IMR-90 (cell line): Measurements from ENCODE around the gene PRKCE. TPM values are rescaled to one million over a fixed set of nuclear protein-coding genes. Genes with fewer than 3 reads are reported as not detected.

Experiments used
- ATAC-seq: fragments of 200-7000 bp; cut with Tn5 transposase; 2 replicates; pipeline ENCODE4 v1.9.1; 2020; ENCODE audit warnings: low read depth, mild to moderate bottlenecking, moderate library complexity
- BruUV-seq: library from RNA; stranded (reverse); fragments of 400-500 nt; replicated peaks from 2 replicates; lab custom pipeline; 2021; lab: Mats Ljungman, UMichigan
- CTCF ChIA-PET: fragments of 300-600 bp; formaldehyde crosslinking; extraction: SDS; loops from one replicate; lab custom pipeline; 2021; ENCODE audit warnings: antibody characterized with exemption; lab: Yijun Ruan, JAX
- POLR2A ChIA-PET: fragments of 300-600 bp; sonication (Branson Sonifier 250); formaldehyde crosslinking; loops from one replicate; lab custom pipeline; 2022; ENCODE audit warnings: antibody characterized with exemption; ENCODE audit not compliant: unreplicated experiment; lab: Charles Lee
- DNase-seq: peaks from one replicate; pipeline ENCODE4 v3.0.0; 2013
- H2AFZ ChIP-seq: replicated peaks from 2 replicates; pipeline ENCODE3; 2013; ENCODE audit warnings: low read length, mild to moderate bottlenecking; ENCODE audit not compliant: poor library complexity
- H2AK5ac ChIP-seq: 2 replicates; pipeline ENCODE4 v1.6.1; 2013; ENCODE audit warnings: low read depth, low read length, inconsistent platforms
- H2AK9ac ChIP-seq: replicated peaks from 2 replicates; pipeline ENCODE3; 2013; ENCODE audit warnings: mild to moderate bottlenecking, low read depth, low read length, moderate library complexity; ENCODE audit not compliant: poor library complexity
- H2BK120ac ChIP-seq: 2 replicates; pipeline ENCODE4 v1.6.1; 2013; ENCODE audit warnings: low read depth, low read length, inconsistent platforms
- H2BK15ac ChIP-seq: 3 replicates; pipeline ENCODE4 v1.6.1; 2013; ENCODE audit warnings: low read depth, low read length, inconsistent platforms
- H2BK20ac ChIP-seq: 2 replicates; pipeline ENCODE4 v1.6.1; 2013; ENCODE audit warnings: low read depth, mild to moderate bottlenecking, inconsistent platforms, low read length, moderate library complexity
- H2BK5ac ChIP-seq: 2 replicates; pipeline ENCODE4 v1.6.1; 2013; ENCODE audit warnings: mild to moderate bottlenecking, low read depth, low read length, inconsistent platforms; ENCODE audit not compliant: poor library complexity, severe bottlenecking
- H3K14ac ChIP-seq: replicated peaks from 2 replicates; pipeline ENCODE4 v1.6.1; 2013; ENCODE audit warnings: low read depth, low read length, inconsistent platforms
- H3K18ac ChIP-seq: 2 replicates; pipeline ENCODE4 v1.6.1; 2013; ENCODE audit warnings: low read depth, low read length, control low read depth
- H3K23ac ChIP-seq: 2 replicates; pipeline ENCODE4 v1.6.1; 2013; ENCODE audit warnings: low read depth, low read length, inconsistent platforms
- H3K27ac ChIP-seq: 2 replicates; pipeline ENCODE4 v1.5.1; 2013; ENCODE audit warnings: mild to moderate bottlenecking, control low read depth, low read length; ENCODE audit not compliant: insufficient read depth
- H3K27me3 ChIP-seq: 2 replicates; pipeline ENCODE4 v1.6.1; 2013; ENCODE audit warnings: low read length; ENCODE audit not compliant: control insufficient read depth, insufficient read depth
- H3K36me3 ChIP-seq: 2 replicates; pipeline ENCODE4 v1.6.1; 2013; ENCODE audit warnings: low read length, mixed read lengths; ENCODE audit not compliant: control insufficient read depth, insufficient read depth
- H3K4ac ChIP-seq: 2 replicates; pipeline ENCODE4 v1.6.1; 2013; ENCODE audit warnings: low read depth, low read length, inconsistent platforms
- H3K4me1 ChIP-seq: 2 replicates; pipeline ENCODE4 v1.6.1; 2013; ENCODE audit warnings: low read length, mixed read lengths; ENCODE audit not compliant: control insufficient read depth, insufficient read depth
- H3K4me2 ChIP-seq: 2 replicates; pipeline ENCODE4 v1.6.1; 2013; ENCODE audit warnings: low read depth, mild to moderate bottlenecking, control low read depth, low read length, moderate library complexity
- H3K4me3 ChIP-seq: 2 replicates; pipeline ENCODE4 v1.5.1; 2013; ENCODE audit warnings: low read depth, mild to moderate bottlenecking, control low read depth, low read length, moderate library complexity; ENCODE audit not compliant: insufficient read depth
- H3K56ac ChIP-seq: 2 replicates; pipeline ENCODE4 v1.6.1; 2013; ENCODE audit warnings: low read length, inconsistent platforms; ENCODE audit not compliant: insufficient read depth; ENCODE audit errors: extremely low read depth
- H3K79me1 ChIP-seq, 2 experiments: 2 replicates each; pipeline ENCODE4 v1.6.1; 2013; ENCODE audit warnings: low read length in 2 of 2, inconsistent platforms in 1 of 2, low read depth in 1 of 2
- H3K9ac ChIP-seq: 2 replicates; pipeline ENCODE4 v1.6.1; 2013; ENCODE audit warnings: low read depth, low read length, control low read depth
- H3K9me1 ChIP-seq: 2 replicates; pipeline ENCODE4 v1.6.1; 2013; ENCODE audit warnings: low read length, inconsistent platforms; ENCODE audit not compliant: insufficient read depth
- H3K9me3 ChIP-seq: 2 replicates; pipeline ENCODE4 v1.6.1; 2013; ENCODE audit warnings: low read length; ENCODE audit not compliant: control insufficient read depth, insufficient read depth
- H4K20me1 ChIP-seq: 2 replicates; pipeline ENCODE4 v1.6.1; 2013; ENCODE audit warnings: low read length, inconsistent platforms; ENCODE audit not compliant: insufficient read depth
- H4K5ac ChIP-seq: 2 replicates; pipeline ENCODE4 v1.6.1; 2013; ENCODE audit warnings: mild to moderate bottlenecking, low read depth, low read length, control low read depth
- H4K8ac ChIP-seq, 2 experiments: 2 replicates each; pipeline ENCODE4 v1.6.1; 2013; ENCODE audit warnings: low read depth in 2 of 2, low read length in 2 of 2, control low read depth in 1 of 2, inconsistent platforms in 1 of 2
- H4K91ac ChIP-seq: 2 replicates; pipeline ENCODE4 v1.6.1; 2013; ENCODE audit warnings: low read depth, low read length, inconsistent platforms; ENCODE audit not compliant: insufficient read depth
- BHLHE40 ChIP-seq: fragments of 150-350 bp; IDR thresholded peaks from 2 replicates; pipeline ENCODE4 v1.6.1; 2016; ENCODE audit warnings: mild to moderate bottlenecking, low read depth, low read length
- CEBPB ChIP-seq: IDR thresholded peaks from 2 replicates; pipeline ENCODE4 v1.6.1; 2012; ENCODE audit warnings: low read depth, low read length, improper control_type of control experiment
- MAFK ChIP-seq: IDR thresholded peaks from 2 replicates; pipeline ENCODE4 v1.6.1; 2012; ENCODE audit warnings: low read depth, low read length, improper control_type of control experiment
- WGBS, 2 experiments: methylation state at CpG; one replicate each; pipeline versions ENCODE4 v1.1.5 to v1.1.7; 2013; ENCODE audit warnings: missing lambda C conversion rate in 2 of 2; ENCODE audit not compliant: insufficient read length in 1 of 2; ENCODE audit errors: extremely low coverage in 2 of 2; 5-methylcytosine and 5-hydroxymethylcytosine counted together
- dilution Hi-C: fragments of 300-500 bp; cut with HindIII; formaldehyde crosslinking; loops from one replicate; pipeline ENCODE4 v1.14.3; 2018; ENCODE audit warnings: low sequenced_read_pairs; ENCODE audit not compliant: unreplicated experiment
- in situ Hi-C: fragments of 300-500 bp; cut with MboI; formaldehyde crosslinking; loops from 3 replicates; pipeline ENCODE4 v1.14.3; 2019; ENCODE audit warnings: low sequenced_read_pairs, inconsistent platforms, mixed read lengths
- intact Hi-C: fragments of 100-400 bp; cut with micrococcal nuclease; formaldehyde crosslinking; loops from 2 replicates; pipeline ENCODE4 v1.10.0; 2022
- polyA plus RNA-seq, 3 experiments: library from polyadenylated mRNA; depleted of rRNA; stranded (reverse); fragments of >200 nt; gene quantifications; 2 replicates each; pipeline ENCODE4 v1.2.3, GENCODE V29; 2012; ENCODE audit warnings: low replicate concordance in 1 of 3
- total RNA-seq: library from RNA; depleted of rRNA; stranded (reverse); fragments of >200 nt; gene quantifications from 2 replicates; pipeline ENCODE4 v1.2.3, GENCODE V29; 2012
- TF ChIP-seq, protein P1 (sequence below): conservative IDR thresholded peaks from 2 replicates; pipeline ENCODE4 v1.5.1; 2012; ENCODE audit warnings: mild to moderate bottlenecking, low read depth, low read length, improper control_type of control experiment
- TF ChIP-seq, protein P2 (sequence below): fragments of 150-350 bp; IDR thresholded peaks from 2 replicates; pipeline ENCODE4 v1.6.1; 2017; ENCODE audit warnings: mild to moderate bottlenecking, antibody characterized with exemption, low read length, low read depth

Gene PRKCE
- total and polyA plus RNA-seq, 2 of the 4 experiments (the other 2 are of a cell fraction): 8.1 to 32.4 TPM

DNA sequence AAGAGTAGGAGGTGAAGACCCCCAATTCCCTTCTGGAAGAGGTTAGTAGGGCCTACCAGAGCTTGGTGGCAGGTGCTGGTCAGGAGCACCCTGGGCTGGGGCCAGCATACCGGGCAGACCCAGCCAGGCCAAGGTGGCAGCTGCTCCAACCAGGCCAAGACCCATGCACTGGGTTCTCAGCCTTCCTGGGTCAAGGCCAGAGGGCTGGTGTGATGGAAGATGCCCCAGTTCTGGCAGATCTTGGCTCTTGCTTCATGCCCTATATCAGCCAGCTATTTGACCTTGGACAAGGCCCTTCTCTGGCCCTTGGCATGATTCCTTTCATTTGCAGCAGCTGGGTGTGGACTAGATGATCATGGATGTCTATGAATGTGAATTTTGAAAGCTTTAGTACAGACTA is 57.7 kb downstream of the PRKCE start:
- CTCF ChIA-PET: no interaction called here

More for the DNA sequence above, 57.7 kb downstream of the PRKCE start:
- intact Hi-C loops (no loop called here), dilution Hi-C loops (no loop called here), in situ Hi-C loops (no loop called here)
- Histone ChIP-seq H4K91ac (no peak overlapping the region), H2BK15ac (no peak overlapping the region), H3K18ac (no peak overlapping the region), H3K23ac (no peak overlapping the region), H3K79me1 (peaks cover 0 to 17% of the 10 kb centered on the region in 2 experiments; a peak in 2 of 4 replicates), H4K8ac (no peak overlapping the region), H2AK9ac (no peak overlapping the region), H3K9me1 (peaks cover 7% of the 10 kb centered on the region), H3K4me2 (no peak overlapping the region), H3K36me3 (no peaks in the 10 kb centered on the region; the same call in 1 of the 2 replicates), H3K56ac (no peak overlapping the region), H3K4me3 (no peak overlapping the region), H4K5ac (no peak overlapping the region), H2BK5ac (no peak overlapping the region), H2AK5ac (no peak overlapping the region), H3K27ac (no peak overlapping the region), H2BK20ac (no peak overlapping the region), H3K14ac (no peak overlapping the region), H3K4ac (no peak overlapping the region), H4K20me1 (peaks cover 2% of the 10 kb centered on the region; the same call in 1 of the 2 replicates), H2BK120ac (no peak overlapping the region), H3K9me3 (no peaks in the 10 kb centered on the region), H3K27me3 (no peaks in the 10 kb centered on the region), H2AFZ (no peak overlapping the region), H3K4me1 (no peaks in the 10 kb centered on the region), H3K9ac (no peak overlapping the region)
- BruUV-seq: no TSS peak
- POLR2A ChIA-PET: no interaction called here
- no peak for ATAC-seq
- DNase-seq: no peak
- TF ChIP-seq MAFK: no peak
- TF ChIP-seq BHLHE40: no peak
- TF ChIP-seq CEBPB: no peak
- TF ChIP-seq, protein P1, sequence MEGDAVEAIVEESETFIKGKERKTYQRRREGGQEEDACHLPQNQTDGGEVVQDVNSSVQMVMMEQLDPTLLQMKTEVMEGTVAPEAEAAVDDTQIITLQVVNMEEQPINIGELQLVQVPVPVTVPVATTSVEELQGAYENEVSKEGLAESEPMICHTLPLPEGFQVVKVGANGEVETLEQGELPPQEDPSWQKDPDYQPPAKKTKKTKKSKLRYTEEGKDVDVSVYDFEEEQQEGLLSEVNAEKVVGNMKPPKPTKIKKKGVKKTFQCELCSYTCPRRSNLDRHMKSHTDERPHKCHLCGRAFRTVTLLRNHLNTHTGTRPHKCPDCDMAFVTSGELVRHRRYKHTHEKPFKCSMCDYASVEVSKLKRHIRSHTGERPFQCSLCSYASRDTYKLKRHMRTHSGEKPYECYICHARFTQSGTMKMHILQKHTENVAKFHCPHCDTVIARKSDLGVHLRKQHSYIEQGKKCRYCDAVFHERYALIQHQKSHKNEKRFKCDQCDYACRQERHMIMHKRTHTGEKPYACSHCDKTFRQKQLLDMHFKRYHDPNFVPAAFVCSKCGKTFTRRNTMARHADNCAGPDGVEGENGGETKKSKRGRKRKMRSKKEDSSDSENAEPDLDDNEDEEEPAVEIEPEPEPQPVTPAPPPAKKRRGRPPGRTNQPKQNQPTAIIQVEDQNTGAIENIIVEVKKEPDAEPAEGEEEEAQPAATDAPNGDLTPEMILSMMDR: no peak
- TF ChIP-seq, protein P2, sequence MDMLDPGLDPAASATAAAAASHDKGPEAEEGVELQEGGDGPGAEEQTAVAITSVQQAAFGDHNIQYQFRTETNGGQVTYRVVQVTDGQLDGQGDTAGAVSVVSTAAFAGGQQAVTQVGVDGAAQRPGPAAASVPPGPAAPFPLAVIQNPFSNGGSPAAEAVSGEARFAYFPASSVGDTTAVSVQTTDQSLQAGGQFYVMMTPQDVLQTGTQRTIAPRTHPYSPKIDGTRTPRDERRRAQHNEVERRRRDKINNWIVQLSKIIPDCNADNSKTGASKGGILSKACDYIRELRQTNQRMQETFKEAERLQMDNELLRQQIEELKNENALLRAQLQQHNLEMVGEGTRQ: no peak
- WGBS, 2 experiments: no CpG with 5 or more reads among the region's 1 CpG
